CD4-positive, alpha-beta memory T cell (primary cell): Measurements from ENCODE around the gene CISD1. TPM values are rescaled to one million over a fixed set of nuclear protein-coding genes. Genes with fewer than 3 reads are reported as not detected.
"Not testable (repeated sequence)": the region's sequence is repeated elsewhere in the genome, so short reads cannot be mapped to it uniquely, and the experiment has no call there.

Source experiments
- CTCF ChIA-PET: fragments of 350-600 bp; sonication (Branson Sonifier 250); formaldehyde crosslinking; loops from one replicate; lab custom pipeline; 2021; ENCODE audit warnings: inconsistent platforms; ENCODE audit not compliant: partially characterized antibody; lab: Charles Lee
- POLR2A ChIA-PET: fragments of 350-600 bp; sonication (Branson Sonifier 250); formaldehyde crosslinking; loops from one replicate; lab custom pipeline; 2021; ENCODE audit not compliant: partially characterized antibody; lab: Charles Lee
- DNase-seq, 5 donors: peaks; one replicate each; pipeline versions ENCODE4 v3.0.0 to v3.0.0-alpha.2; 2020 to 2022; ENCODE audit warnings: mixed read lengths in 1 of 5
- H3K27ac ChIP-seq: one replicate; pipeline ENCODE4 v1.7.0; 2013; ENCODE audit warnings: low read depth, low read length
- H3K27me3 ChIP-seq: 2 replicates; pipeline ENCODE4 v1.7.0; 2013; ENCODE audit warnings: mild to moderate bottlenecking, low read length, moderate library complexity; ENCODE audit not compliant: insufficient read depth
- H3K36me3 ChIP-seq: 2 replicates; pipeline ENCODE4 v1.7.0; 2013; ENCODE audit warnings: mild to moderate bottlenecking, low read length, moderate library complexity; ENCODE audit not compliant: insufficient read depth
- H3K4me1 ChIP-seq: 2 replicates; pipeline ENCODE4 v1.7.0; 2013; ENCODE audit warnings: mild to moderate bottlenecking, low read length, moderate library complexity; ENCODE audit not compliant: insufficient read depth
- H3K4me3 ChIP-seq, 2 donors: one replicate each; pipeline ENCODE4 v1.7.0; 2013; ENCODE audit warnings: low read length in 2 of 2, mild to moderate bottlenecking in 1 of 2
- H3K9me3 ChIP-seq, 2 donors: one replicate each; pipeline ENCODE4 v1.7.0; 2013; ENCODE audit warnings: low read length in 2 of 2, control low read depth in 1 of 2; ENCODE audit not compliant: control insufficient read depth in 1 of 2
- H3K27ac Mint-ChIP-seq, 7 donors: one replicate each; pipeline ENCODE4 v1.8.0; 2020 to 2021; ENCODE audit warnings: mixed read lengths in 7 of 7, mild to moderate bottlenecking in 6 of 7, inconsistent platforms in 3 of 7, moderate library complexity in 3 of 7
- H3K27me3 Mint-ChIP-seq, 2 donors: one replicate each; pipeline ENCODE4 v1.8.0; 2020 to 2021; ENCODE audit warnings: mixed read lengths in 2 of 2
- H3K36me3 Mint-ChIP-seq, 2 donors: one replicate each; pipeline ENCODE4 v1.8.0; 2020 to 2021; ENCODE audit warnings: mixed read lengths in 2 of 2, inconsistent platforms in 1 of 2, mild to moderate bottlenecking in 1 of 2
- H3K4me1 Mint-ChIP-seq, 4 donors: one replicate each; pipeline ENCODE4 v1.8.0; 2020 to 2021; ENCODE audit warnings: mixed read lengths in 4 of 4, mild to moderate bottlenecking in 1 of 4
- H3K4me3 Mint-ChIP-seq, 8 donors: one replicate each; pipeline ENCODE4 v1.8.0; 2020 to 2021; ENCODE audit warnings: mixed read lengths in 8 of 8, mild to moderate bottlenecking in 7 of 8, moderate library complexity in 6 of 8, inconsistent platforms in 3 of 8
- H3K9me3 Mint-ChIP-seq, 8 donors: one replicate each; pipeline ENCODE4 v1.8.0; 2020 to 2021; ENCODE audit warnings: mixed read lengths in 8 of 8, mild to moderate bottlenecking in 5 of 8, inconsistent platforms in 3 of 8, moderate library complexity in 1 of 8
- intact Hi-C: fragments of 100-400 bp; cut with micrococcal nuclease; formaldehyde crosslinking; loops from one replicate; pipeline ENCODE4 v1.15.1; 2023
- polyA plus RNA-seq, 2 donors: library from polyadenylated mRNA; unstranded; fragments of 300-500 nt; fragmentation: Illumina TruSeq; gene quantifications; one replicate each; pipeline ENCODE4 v1.2.3, GENCODE V29; 2021
- total RNA-seq, 2 experiments: library from RNA; stranded (reverse); gene quantifications; one replicate each; pipeline ENCODE4 v1.2.3, GENCODE V29; 2021

The CISD1 gene
- total RNA-seq (10 to 100 TPM; 13.7 to 15.8 TPM), polyA plus RNA-seq (10 to 100 TPM; 48.9 to 61.1 TPM)

DNA sequence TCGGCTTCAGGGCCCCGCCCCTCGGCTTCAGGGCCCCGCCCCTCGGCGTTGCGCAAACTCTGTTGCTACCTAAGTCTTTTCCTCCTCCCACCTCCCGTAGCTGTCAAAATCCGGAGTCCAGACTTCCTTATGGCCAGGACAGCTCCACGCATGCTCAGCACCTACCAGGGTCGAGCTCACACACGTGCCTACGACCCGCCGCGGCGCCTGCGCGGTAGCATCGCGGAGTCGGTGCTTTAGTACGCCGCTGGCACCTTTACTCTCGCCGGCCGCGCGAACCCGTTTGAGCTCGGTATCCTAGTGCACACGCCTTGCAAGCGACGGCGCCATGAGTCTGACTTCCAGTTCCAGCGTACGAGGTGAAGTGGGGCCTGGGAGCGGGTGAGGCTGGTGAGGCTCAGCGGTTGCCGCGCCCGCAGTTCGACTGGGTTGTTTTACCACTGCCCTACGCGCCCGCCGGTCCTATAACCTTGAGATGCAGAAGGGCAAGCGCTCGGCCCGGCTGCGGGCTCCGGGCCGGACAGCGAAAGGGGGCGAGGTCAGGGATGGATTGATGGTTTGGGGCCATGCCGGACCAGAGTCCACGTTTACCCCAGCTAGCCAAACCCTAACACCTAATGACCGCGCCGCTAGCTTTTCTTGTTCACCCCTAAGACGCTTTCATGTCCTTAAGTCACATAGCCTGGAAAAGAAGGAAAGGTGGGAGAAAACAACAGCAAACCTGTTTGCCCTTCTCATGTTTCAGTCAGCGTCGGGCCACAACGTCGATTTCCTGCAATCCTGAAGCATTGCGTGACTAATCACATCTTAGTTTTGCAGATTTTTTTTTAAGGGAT, at the start of gene CISD1:
TSS of gene CISD1 (plus strand) at position 217 of the 836 bp plus-strand sequence. CDS start at position 329, 112 bp downstream.
- H3K27me3 ChIP-seq = no peaks in the 10 kb centered on the region
- Mint-ChIP-seq H3K27me3 (no peaks in the 10 kb centered on the region), H3K4me1 (peaks cover 18 to 48% (median 32%) of the 10 kb centered on the region in 4 donors), H3K9me3 (no peaks in the 10 kb centered on the region), H3K36me3 (peaks cover 0 to 22% of the 10 kb centered on the region in 2 donors), H3K27ac (peak within 1 kb of the TSS; percentile 95 to 99 (median 97)), H3K4me3 (peak within 1 kb of the TSS; percentile 95 to 98 (median 97))
- peak; percentile 90 to 98 (median 95) for DNase-seq
- peaks cover 37% of the 10 kb centered on the region for H3K4me1 ChIP-seq
- no peaks in the 10 kb centered on the region for H3K36me3 ChIP-seq
- H3K27ac ChIP-seq = peak within 1 kb of the TSS; percentile 81
- intact Hi-C loops = loop anchor here (1.0 to 2.0 kb wide), 4 partner anchors 22 to 1908 kb away; partner anchors contain the start of genes CCDC6 and ZWINT
- H3K4me3 ChIP-seq = peak within 1 kb of the TSS; percentile 70 to 84
- no peaks in the 10 kb centered on the region for H3K9me3 ChIP-seq
- ChIA-PET POLR2A (interaction anchor here (0.8 to 3.4 kb wide), 6 partner anchors 14 to 1639 kb away, joined by 3 to 29 read pairs (median 4); partner anchors contain the start of genes TFAM and UBE2D1), CTCF (interaction anchor here (0.8 to 1.9 kb wide), 8 partner anchors 8 to 116 kb away, joined by 3 to 8 read pairs (median 4); no protein-coding TSS in a partner anchor)

- H3K27ac Mint-ChIP-seq = peak overlapping the region in 1 of 7 donors; percentile 39
- Histone ChIP-seq H3K4me1 (no peaks in the 10 kb centered on the region), H3K36me3 (no peaks in the 10 kb centered on the region), H3K27ac (no peak overlapping the region), H3K27me3 (no peaks in the 10 kb centered on the region), H3K9me3 (no peaks in the 10 kb centered on the region), H3K4me3 (no peak overlapping the region)
- no peaks in the 10 kb centered on the region for H3K9me3 Mint-ChIP-seq
- no peak overlapping the region for H3K4me3 Mint-ChIP-seq
- no peaks in the 10 kb centered on the region for H3K4me1 Mint-ChIP-seq
- H3K27me3 Mint-ChIP-seq = no peaks in the 10 kb centered on the region
- no peak for DNase-seq
- intact Hi-C loops = no loop called here
- H3K36me3 Mint-ChIP-seq = peaks cover 14 to 18% of the 10 kb centered on the region in 2 donors
- POLR2A ChIA-PET = no interaction called here
- CTCF ChIA-PET = no interaction called here
These were observed 49.1 kb upstream of the CISD1 start for GRCh38 chr10:58219875-58220274.

DNA sequence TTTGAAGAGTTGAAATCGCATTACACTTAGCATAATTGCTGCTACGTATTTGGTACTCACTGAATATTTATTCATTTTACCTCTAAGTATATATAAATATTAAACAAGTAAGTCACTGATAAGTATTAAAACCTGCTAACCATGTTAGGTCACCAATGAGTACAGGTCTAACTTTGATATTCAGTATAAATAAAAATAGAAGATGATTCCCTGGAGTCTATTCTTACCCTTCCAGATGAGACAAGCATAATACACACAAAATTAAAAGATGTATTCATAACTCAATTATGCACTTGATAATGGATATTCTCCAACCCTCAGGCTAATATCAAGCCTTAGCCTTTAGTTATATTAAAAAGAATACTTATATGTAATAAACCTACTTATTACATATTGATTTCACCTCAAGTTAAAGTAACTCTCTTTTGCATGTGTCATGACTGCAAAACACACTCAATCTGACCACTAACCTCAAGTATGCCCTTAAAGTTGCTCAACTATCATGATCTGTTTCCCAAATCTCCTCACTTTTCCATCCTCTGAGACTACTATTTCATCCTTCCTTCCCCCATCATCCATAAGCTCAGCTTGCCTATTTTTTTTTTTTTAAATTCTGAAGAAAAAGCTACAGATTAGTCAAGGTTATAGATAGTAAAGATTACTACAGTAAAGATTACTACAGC, 48.1 kb upstream of the CISD1 start:
- no peaks in the 10 kb centered on the region for H3K27me3 ChIP-seq
- H3K4me3 ChIP-seq = no peak overlapping the region
- peak overlapping the region in 1 of 7 donors; percentile 71 for H3K27ac Mint-ChIP-seq
- CTCF ChIA-PET = no interaction called here
- no peaks in the 10 kb centered on the region for H3K9me3 ChIP-seq
- H3K4me3 Mint-ChIP-seq = no peak overlapping the region
- POLR2A ChIA-PET = no interaction called here
- no peaks in the 10 kb centered on the region for H3K4me1 ChIP-seq
- H3K36me3 ChIP-seq = no peaks in the 10 kb centered on the region
- no peak for DNase-seq
- intact Hi-C loops = no loop called here
- no peak overlapping the region for H3K27ac ChIP-seq
- no peaks in the 10 kb centered on the region for H3K4me1 Mint-ChIP-seq
- H3K36me3 Mint-ChIP-seq = peaks cover 16 to 21% of the 10 kb centered on the region in 2 donors
- H3K27me3 Mint-ChIP-seq = no peaks in the 10 kb centered on the region
- H3K9me3 Mint-ChIP-seq = no peaks in the 10 kb centered on the region

- Mint-ChIP-seq H3K9me3 (no peaks in the 10 kb centered on the region), H3K4me3 (no peak overlapping the region), H3K27ac (peak overlapping the region in 1 of 7 donors; percentile 3), H3K36me3 (peaks cover 39 to 40% of the 10 kb centered on the region in 2 donors), H3K27me3 (no peaks in the 10 kb centered on the region), H3K4me1 (no peaks in the 10 kb centered on the region)
- Histone ChIP-seq H3K9me3 (no peaks in the 10 kb centered on the region), H3K4me1 (no peaks in the 10 kb centered on the region), H3K4me3 (no peak overlapping the region), H3K27ac (no peak overlapping the region), H3K36me3 (no peaks in the 10 kb centered on the region), H3K27me3 (no peaks in the 10 kb centered on the region)
- POLR2A ChIA-PET = interaction anchor here (1.1 kb wide), 1 partner anchor 11 kb away, joined by 3 read pairs; no protein-coding TSS in a partner anchor
- no peak for DNase-seq
- intact Hi-C loops = no loop called here
- CTCF ChIA-PET = no interaction called here
These were observed 43.3 kb upstream of the CISD1 start for GRCh38 chr10:58225654-58226053.

- CTCF ChIA-PET, H3K27me3 Mint-ChIP-seq, H3K9me3 ChIP-seq, DNase-seq, H3K27ac ChIP-seq, H3K4me3 Mint-ChIP-seq, H3K36me3 ChIP-seq, H3K4me1 Mint-ChIP-seq, H3K27ac Mint-ChIP-seq, POLR2A ChIA-PET, H3K9me3 Mint-ChIP-seq, H3K27me3 ChIP-seq, H3K4me1 ChIP-seq, H3K4me3 ChIP-seq, intact Hi-C loops: not testable (repeated sequence)
- peaks cover 69% of the 10 kb centered on the region in 2 donors for H3K36me3 Mint-ChIP-seq
These were observed 39.1 kb upstream of the CISD1 start for GRCh38 chr10:58229856-58230255.

GRCh38 chr10:58237014-58237834, 31.7 kb upstream of the CISD1 start:
- ChIA-PET CTCF (interaction anchor here (1.2 kb wide), 1 partner anchor 53 kb away, joined by 3 read pairs; no protein-coding TSS in a partner anchor), POLR2A (interaction anchor here (0.9 kb wide), 1 partner anchor 11 kb away, joined by 3 read pairs; no protein-coding TSS in a partner anchor)
- no peak for DNase-seq
- peaks cover 19 to 43% (median 30%) of the 10 kb centered on the region in 4 donors for H3K4me1 Mint-ChIP-seq
- intact Hi-C loops = no loop called here
- Histone ChIP-seq H3K27ac (no peak overlapping the region), H3K36me3 (peaks cover 3% of the 10 kb centered on the region), H3K27me3 (no peaks in the 10 kb centered on the region), H3K4me3 (no peak overlapping the region), H3K9me3 (no peaks in the 10 kb centered on the region), H3K4me1 (peaks cover 22% of the 10 kb centered on the region)
- H3K9me3 Mint-ChIP-seq = peaks cover 0 to 5% (median 0%) of the 10 kb centered on the region in 8 donors
- H3K27me3 Mint-ChIP-seq = no peaks in the 10 kb centered on the region
- H3K4me3 Mint-ChIP-seq = no peak overlapping the region
- H3K27ac Mint-ChIP-seq = peak overlapping the region in 1 of 7 donors; percentile 6
- peaks cover 57 to 61% of the 10 kb centered on the region in 2 donors for H3K36me3 Mint-ChIP-seq
